ENCODE measurements around the gene MINDY4. TPM values are rescaled to one million over a fixed set of nuclear protein-coding genes. Genes with fewer than 3 reads are reported as not detected.

Gene MINDY4
- total RNA-seq, 4 donors from 2014 or later: 4.6 to 14.1 (median 6.8) TPM

- intact Hi-C loops (cut with DNase I; ENCODE audit: low total_unique reads) (no loop called here), in situ Hi-C loops (cut with MboI; ENCODE audit: low pct_ligation_motif_present in 1 of 4, low pct_unique_long_range_greater_than_20kb in 1 of 4, low sequenced_read_pairs in 3 of 4) (no loop called here)
- WGBS, 2 donors (ENCODE audit: low coverage in 1 of 2): 89 to 92% methylated on average over 12 to 19 of the region's 19 CpGs
- no peaks in the 10 kb centered on the region for H3K36me3 ChIP-seq
- no peaks in the 10 kb centered on the region for H3K27me3 ChIP-seq
- H3K4me3 ChIP-seq: no peak overlapping the region
- H3K27ac ChIP-seq: no peak overlapping the region
- H3K9me3 ChIP-seq: no peaks in the 10 kb centered on the region
- H3K4me1 ChIP-seq: peaks cover 3 to 9% (median 6%) of the 10 kb centered on the region in 4 donors
- TF ChIP-seq POLR2AphosphoS5 (IDR thresholded peaks at IDR 0.05) (no peak), CTCF (IDR thresholded peaks at IDR 0.05) (no peak), POLR2A (IDR thresholded peaks at IDR 0.05) (no peak), EP300 (IDR thresholded peaks at IDR 0.05; ENCODE audit: low read depth) (no peak)
- no peak for DNase-seq
Observed at GRCh38 chr7:30841025-30841735, 70.0 kb downstream of the MINDY4 start.

GRCh38 chr7:30841801-30842541, 70.8 kb downstream of the MINDY4 start:
- in situ Hi-C loops (cut with MboI; ENCODE audit: low pct_ligation_motif_present in 1 of 4, low pct_unique_long_range_greater_than_20kb in 1 of 4, low sequenced_read_pairs in 3 of 4): no loop called here
- WGBS, 2 donors (ENCODE audit: low coverage in 1 of 2): 88 to 100% methylated on average over 2 to 7 of the region's 7 CpGs
- Histone ChIP-seq H3K4me1 (peaks cover 7 to 15% (median 11%) of the 10 kb centered on the region in 4 donors), H3K4me3 (no peak overlapping the region), H3K9me3 (no peaks in the 10 kb centered on the region), H3K27ac (no peak overlapping the region), H3K36me3 (no peaks in the 10 kb centered on the region), H3K27me3 (no peaks in the 10 kb centered on the region)
- DNase-seq: no peak
- intact Hi-C loops (cut with DNase I; ENCODE audit: low total_unique reads): no loop called here
- no peak for TF ChIP-seq POLR2A (IDR thresholded peaks at IDR 0.05)
- TF ChIP-seq POLR2AphosphoS5 (IDR thresholded peaks at IDR 0.05): no peak
- TF ChIP-seq EP300 (IDR thresholded peaks at IDR 0.05; ENCODE audit: low read depth): no peak

GRCh38 chr7:30842542-30843451, 71.6 kb downstream of the MINDY4 start:
- H3K27ac ChIP-seq: peak overlapping the region; percentile 15 to 34 (median 31)
- TF ChIP-seq EP300 (IDR thresholded peaks at IDR 0.05; ENCODE audit: low read depth) (no peak), POLR2A (IDR thresholded peaks at IDR 0.05) (no peak), CTCF (IDR thresholded peaks at IDR 0.05) (no peak), POLR2AphosphoS5 (IDR thresholded peaks at IDR 0.05) (no peak)

GRCh38 chr7:30843741-30844482, 72.7 kb downstream of the MINDY4 start:
- no peaks in the 10 kb centered on the region for H3K27me3 ChIP-seq
- DNase-seq: no peak
- no peak overlapping the region for H3K4me3 ChIP-seq
- H3K9me3 ChIP-seq: no peaks in the 10 kb centered on the region
- 95% methylated on average over 11 of the region's 11 CpGs; no CpG with 5 or more reads in 1 of the 2 donors for WGBS, 2 donors (ENCODE audit: low coverage in 1 of 2)
- peaks cover 7 to 15% (median 11%) of the 10 kb centered on the region in 4 donors for H3K4me1 ChIP-seq
- TF ChIP-seq CTCF (IDR thresholded peaks at IDR 0.05) (no peak), POLR2A (IDR thresholded peaks at IDR 0.05) (no peak), POLR2AphosphoS5 (IDR thresholded peaks at IDR 0.05) (no peak), EP300 (IDR thresholded peaks at IDR 0.05; ENCODE audit: low read depth) (no peak)
- in situ Hi-C loops (cut with MboI; ENCODE audit: low pct_ligation_motif_present in 1 of 4, low pct_unique_long_range_greater_than_20kb in 1 of 4, low sequenced_read_pairs in 3 of 4) (no loop called here), intact Hi-C loops (cut with DNase I; ENCODE audit: low total_unique reads) (no loop called here)
- no peaks in the 10 kb centered on the region for H3K36me3 ChIP-seq
- peak overlapping the region; percentile 15 to 34 (median 31) for H3K27ac ChIP-seq

More at GRCh38 chr7:30842542-30843451, 71.6 kb downstream of the MINDY4 start:
- intact Hi-C loops (cut with DNase I; ENCODE audit: low total_unique reads): no loop called here
- Histone ChIP-seq H3K4me3 (no peak overlapping the region), H3K27me3 (no peaks in the 10 kb centered on the region), H3K36me3 (no peaks in the 10 kb centered on the region), H3K4me1 (peaks cover 7 to 15% (median 11%) of the 10 kb centered on the region in 4 donors), H3K9me3 (no peaks in the 10 kb centered on the region)
- 93% methylated on average over 8 of the region's 8 CpGs; no CpG with 5 or more reads in 1 of the 2 donors for WGBS, 2 donors (ENCODE audit: low coverage in 1 of 2)
- no peak for DNase-seq
- in situ Hi-C loops (cut with MboI; ENCODE audit: low pct_ligation_motif_present in 1 of 4, low pct_unique_long_range_greater_than_20kb in 1 of 4, low sequenced_read_pairs in 3 of 4): no loop called here

Data from transverse colon (tissue), 4 donors.